GM19351 (cell line): Measurements from ENCODE around the gene BNC1.

Source experiments
- ATAC-seq: cut with Tn5 transposase; IDR thresholded peaks from one replicate; pipeline ENCODE4 v1.9.1; 2021; ENCODE audit warnings: mild to moderate bottlenecking, moderate library complexity; ENCODE audit not compliant: unreplicated experiment

Gene BNC1

GRCh38 chr15:83300826-83301225, 16.4 kb upstream of the BNC1 start:
- no peak for ATAC-seq

DNA sequence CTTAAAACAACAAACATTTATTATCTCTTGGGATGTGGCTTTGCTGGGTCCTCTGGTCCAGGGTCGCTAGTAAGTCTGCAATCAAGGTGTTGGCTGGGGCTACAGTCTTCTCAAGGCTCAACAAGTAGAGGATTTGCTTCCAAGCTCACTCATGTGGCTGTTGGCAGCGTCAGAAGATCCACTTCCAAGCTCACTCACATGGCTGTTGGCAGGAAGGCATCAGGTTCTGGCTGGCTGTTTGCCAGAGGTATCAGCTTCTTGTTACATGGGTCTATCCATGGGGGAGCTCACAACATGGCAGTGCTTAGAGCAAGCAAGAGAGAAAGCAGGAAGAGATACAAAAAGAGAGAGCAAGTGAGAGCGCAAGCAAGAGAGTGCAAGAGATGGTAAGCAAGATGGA, 15.0 kb upstream of the BNC1 start:
- no peak for ATAC-seq

DNA sequence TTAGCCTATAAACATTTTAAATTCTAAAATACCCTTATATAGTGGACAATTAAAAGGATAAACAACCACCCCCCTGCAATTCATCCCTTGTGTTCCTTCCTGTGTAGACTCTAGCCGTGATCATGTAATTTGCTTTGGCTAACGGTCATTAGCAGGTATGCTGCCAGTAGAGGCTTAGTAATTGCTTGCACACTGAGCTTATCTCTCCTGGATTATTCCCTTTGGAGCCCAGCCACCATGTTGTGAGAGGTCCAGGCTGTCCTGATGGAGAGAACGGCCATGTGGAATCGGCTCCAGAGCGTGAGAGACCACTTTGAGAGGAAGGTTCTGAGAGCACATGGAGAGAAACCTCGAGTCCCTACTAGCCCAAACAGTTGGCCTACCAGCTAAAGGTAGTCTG, 11.0 kb upstream of the BNC1 start:
- no peak for ATAC-seq

DNA sequence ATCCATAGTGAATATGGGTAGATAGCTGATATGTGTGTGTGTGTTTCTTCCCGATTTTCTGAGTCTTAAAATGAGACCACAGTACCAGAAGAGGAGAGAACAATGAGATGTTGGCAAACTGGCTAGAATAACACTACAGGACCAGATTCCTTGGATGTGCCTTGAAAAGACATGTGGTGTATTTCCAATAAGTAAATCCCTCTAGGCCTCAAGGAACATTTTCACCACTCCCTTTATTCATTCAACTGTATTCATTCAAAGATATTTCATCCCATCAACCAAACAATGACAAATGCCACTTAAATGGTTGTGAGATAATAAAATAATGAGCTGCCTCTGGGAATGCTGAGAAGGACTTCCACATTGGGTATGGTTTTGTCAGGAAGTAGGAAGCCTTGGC, 8.7 kb upstream of the BNC1 start:
- no peak for ATAC-seq

GRCh38 chr15:83292317-83292716, 7.9 kb upstream of the BNC1 start:
- ATAC-seq = no peak

GRCh38 chr15:83290236-83290635, 5.8 kb upstream of the BNC1 start:
- no peak for ATAC-seq

DNA sequence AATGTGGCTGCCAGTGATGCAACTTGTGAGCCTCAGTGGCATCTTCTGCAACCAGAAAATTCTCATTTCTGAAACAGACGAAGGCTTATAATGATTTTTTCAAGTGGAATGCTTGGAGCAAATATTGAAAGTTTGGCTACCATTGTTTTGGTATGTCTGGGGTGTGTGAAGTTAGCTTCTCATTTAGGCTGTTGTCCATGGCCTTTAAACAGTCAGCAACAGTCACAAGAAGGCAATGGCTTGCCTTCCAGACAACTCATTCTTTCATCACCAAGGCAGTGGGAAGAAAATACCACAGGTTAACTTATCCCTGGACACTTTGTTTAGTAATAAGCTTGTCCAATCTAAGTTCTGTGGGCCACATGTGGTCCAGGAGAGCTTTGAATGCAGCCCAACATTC, 4.7 kb upstream of the BNC1 start:
- ATAC-seq = no peak

- ATAC-seq = no peak
Measured at GRCh38 chr15:83288381-83288801, 3.9 kb upstream of the BNC1 start.

- no peak for ATAC-seq
Measured at GRCh38 chr15:83287541-83288027, 3.1 kb upstream of the BNC1 start.

GRCh38 chr15:83285979-83286553, 1.6 kb upstream of the BNC1 start:
- ATAC-seq = no peak

DNA sequence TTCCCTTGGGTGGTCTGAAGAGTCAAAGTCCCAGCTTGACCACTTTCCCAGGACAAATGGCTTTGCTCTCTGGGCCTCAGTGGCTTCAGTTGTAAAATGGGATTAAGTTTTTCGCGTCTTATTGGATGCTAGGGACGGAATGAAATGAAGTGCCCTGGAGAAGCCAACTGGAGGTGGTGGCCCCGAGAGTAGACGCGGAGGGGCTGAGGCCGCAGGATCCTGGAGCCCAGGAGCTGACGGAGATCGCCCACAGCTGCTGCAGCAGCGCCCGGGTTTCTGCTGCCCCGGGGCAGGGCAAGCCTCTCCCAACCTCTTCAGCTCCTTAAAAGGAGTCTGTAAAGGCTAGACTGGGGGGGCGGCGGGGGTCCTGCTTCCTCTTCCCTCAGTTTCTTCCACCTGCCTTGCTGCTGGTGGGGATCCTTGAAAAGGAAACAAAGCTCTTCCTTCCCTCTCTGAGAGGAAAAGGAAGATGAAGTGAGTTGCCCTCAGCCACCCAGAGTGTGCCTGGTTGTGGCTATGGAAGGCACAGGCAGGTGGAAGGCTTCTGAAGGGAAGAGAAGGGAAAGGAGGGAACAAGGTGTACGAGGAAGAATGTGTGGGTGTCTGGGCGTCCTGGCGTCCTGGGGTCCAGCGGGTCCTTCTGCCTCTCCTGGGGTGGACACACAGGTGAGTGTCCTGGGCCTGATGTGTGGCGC, 967 bp upstream of the BNC1 start:
- no peak for ATAC-seq

DNA sequence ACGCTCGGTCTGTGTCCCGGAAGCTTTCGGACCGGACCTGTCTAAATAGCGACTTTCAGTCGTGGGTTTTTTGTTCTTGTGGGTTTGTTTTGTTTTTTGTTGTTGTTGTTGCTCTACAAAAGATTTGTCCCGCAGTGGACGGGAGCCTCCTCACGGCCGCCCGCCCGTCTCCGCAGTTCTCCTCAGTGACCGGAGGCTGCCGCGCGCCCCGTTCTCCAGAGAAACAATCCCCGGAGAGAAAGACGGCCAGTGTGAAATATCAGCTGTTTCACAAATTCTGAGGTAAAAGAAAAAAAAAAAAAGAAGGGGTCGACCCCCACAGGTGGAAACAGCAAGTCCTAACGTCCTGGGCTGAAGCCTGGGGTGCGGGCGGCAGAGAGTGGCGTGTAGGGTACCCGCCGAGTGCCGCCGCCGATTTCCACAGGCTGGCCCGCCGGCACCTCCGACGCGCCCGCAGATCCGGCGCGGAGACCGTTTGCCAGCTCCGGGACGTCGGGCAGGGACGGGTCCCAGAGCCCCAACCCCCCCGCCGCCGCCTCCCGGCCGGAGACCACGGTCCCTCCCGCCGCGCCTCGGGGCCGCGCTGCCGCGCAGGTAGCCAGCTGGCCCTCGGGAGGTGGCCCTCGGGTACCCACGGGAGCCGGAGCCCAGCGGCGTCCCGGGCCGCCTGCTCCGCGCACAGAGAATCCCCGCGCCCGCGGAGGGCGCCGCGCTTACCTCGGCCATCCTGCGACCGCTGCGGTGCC, 478 bp downstream of the BNC1 start:
- no peak for ATAC-seq

- ATAC-seq = no peak
Measured at GRCh38 chr15:83283138-83283812, 1.2 kb downstream of the BNC1 start.

- no peak for ATAC-seq
Measured at GRCh38 chr15:83282776-83283137, 1.7 kb downstream of the BNC1 start.

DNA sequence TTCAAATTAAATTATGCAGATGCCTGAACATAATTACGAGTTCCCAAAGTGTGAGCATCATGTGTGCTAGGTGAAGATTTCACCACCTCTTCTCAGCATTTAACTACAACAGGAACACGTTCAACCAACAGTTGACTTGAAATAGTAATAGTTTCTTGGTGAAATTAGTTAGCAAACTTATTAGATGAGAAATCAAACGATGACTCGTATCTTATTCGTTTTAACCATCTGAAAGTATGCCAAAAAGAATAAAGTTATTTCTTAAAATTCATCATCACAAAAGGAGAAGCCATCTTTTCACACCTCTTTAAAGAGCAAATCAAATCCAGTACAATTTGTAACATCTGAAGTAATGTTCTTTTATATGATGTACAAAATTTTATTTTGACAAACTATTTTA, 2.3 kb downstream of the BNC1 start:
- no peak for ATAC-seq

DNA sequence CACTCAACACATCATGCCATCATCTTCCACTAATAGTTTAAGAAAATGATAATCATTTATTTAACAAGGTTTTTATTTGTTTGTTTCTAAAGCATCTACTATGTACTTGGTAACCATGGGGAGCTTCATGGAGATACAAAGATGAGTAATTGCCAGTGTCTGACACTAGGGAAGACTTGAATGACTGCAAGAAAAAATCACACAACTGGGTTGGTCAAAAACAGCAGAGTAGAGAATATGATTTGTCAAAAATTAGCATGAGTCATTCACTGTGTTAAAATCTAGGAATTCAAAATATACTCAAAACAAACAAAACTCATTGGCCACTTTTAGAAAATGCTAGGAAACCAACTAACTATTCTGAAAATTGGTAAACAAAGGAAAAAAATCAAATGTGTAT, 6.3 kb downstream of the BNC1 start:
- no peak for ATAC-seq

- no peak for ATAC-seq
Measured at GRCh38 chr15:83276661-83277060, 7.8 kb downstream of the BNC1 start.

- ATAC-seq = no peak
Measured at GRCh38 chr15:83275412-83275811, 9.1 kb downstream of the BNC1 start.

GRCh38 chr15:83270176-83270575, 14.3 kb downstream of the BNC1 start:
- ATAC-seq = no peak

- ATAC-seq = no peak
Measured at GRCh38 chr15:83268147-83268546, 16.3 kb downstream of the BNC1 start.

DNA sequence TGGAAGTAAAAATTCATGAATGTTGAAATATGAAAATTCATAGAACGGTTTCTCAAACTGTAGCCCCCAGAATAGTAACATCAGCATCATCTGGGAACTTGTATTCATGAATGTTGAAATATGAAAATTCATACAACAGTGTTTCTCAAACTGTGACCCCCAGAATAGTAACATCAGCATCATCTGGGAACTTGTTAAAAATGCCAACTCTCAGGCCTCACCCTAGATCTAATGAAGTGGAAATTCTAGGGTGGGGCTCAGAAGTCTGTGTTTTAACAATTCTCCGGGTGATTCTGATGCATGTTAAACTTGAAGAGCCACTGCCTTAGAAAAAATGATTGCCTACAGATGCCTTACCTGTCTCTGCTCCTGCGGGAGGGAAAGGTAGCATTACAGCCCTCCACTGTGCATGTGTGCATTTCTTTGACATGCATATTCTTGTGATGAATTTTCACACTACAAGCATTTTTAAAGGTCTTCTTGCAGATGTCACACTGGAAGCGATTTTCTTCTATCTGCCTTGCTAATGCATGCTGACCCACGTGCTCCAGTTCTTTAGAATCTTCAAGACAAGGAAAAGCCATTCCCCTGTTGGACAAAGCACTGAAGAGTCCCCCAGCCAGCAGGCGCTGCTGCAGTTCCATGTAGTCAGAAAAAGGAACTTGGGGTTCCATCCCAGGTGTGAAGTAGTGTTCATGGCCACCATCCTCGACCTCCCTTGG, 21.7 kb downstream of the BNC1 start:
- no peak for ATAC-seq
